Neutrophil (primary cell): ENCODE results near the gene TMEM63B.
"Not testable (repeated sequence)": the region's sequence is repeated elsewhere in the genome, so short reads cannot be mapped to it uniquely, and the experiment has no call there.

Experiments used
- H3K27ac ChIP-seq: fragments of 200-600 bp; sonication (generic); 2 replicates; pipeline ENCODE4 v1.5.1; 2016; ENCODE audit warnings: mild to moderate bottlenecking, moderate library complexity
- H3K27me3 ChIP-seq: fragments of 200-600 bp; sonication (generic); 2 replicates; pipeline ENCODE4 v1.6.0; 2016; ENCODE audit warnings: mild to moderate bottlenecking
- H3K36me3 ChIP-seq: fragments of 200-600 bp; sonication (generic); 2 replicates; pipeline ENCODE4 v1.5.1; 2017
- H3K4me1 ChIP-seq, 2 experiments: fragments of 200-600 bp in 1 of 2; sonication (generic) in 1 of 2; 1 replicate in 1 of 2; 2 replicates in 1 of 2; pipeline versions ENCODE4 v1.5.1 to v1.6.1; 2013 to 2016; ENCODE audit warnings: low read depth in 1 of 2, low read length in 1 of 2, mild to moderate bottlenecking in 1 of 2, moderate library complexity in 1 of 2; ENCODE audit not compliant: control insufficient read depth in 1 of 2, insufficient read depth in 1 of 2
- H3K4me3 ChIP-seq, 2 experiments: fragments of 200-600 bp in 1 of 2; sonication (generic) in 1 of 2; 1 replicate in 1 of 2; 2 replicates in 1 of 2; pipeline ENCODE4 v1.5.1; 2013 to 2016; ENCODE audit warnings: low read depth in 1 of 2, low read length in 1 of 2, mild to moderate bottlenecking in 1 of 2, moderate library complexity in 1 of 2
- H3K9me3 ChIP-seq: fragments of 200-600 bp; sonication (generic); 2 replicates; pipeline ENCODE4 v1.5.1; 2016
- CTCF ChIP-seq: fragments of 200-600 bp; sonication (generic); IDR thresholded peaks from 2 replicates; pipeline ENCODE4 v1.5.1; 2016; ENCODE audit warnings: antibody characterized with exemption

TMEM63B gene

GRCh38 chr6:44193307-44193910 lies 66.1 kb downstream of the TMEM63B start:
- Histone ChIP-seq H3K9me3 (no peaks in the 10 kb centered on the region), H3K4me1 (peaks cover 8 to 10% of the 10 kb centered on the region in 2 experiments), H3K36me3 (no peaks in the 10 kb centered on the region), H3K4me3 (no peak overlapping the region), H3K27ac (no peak overlapping the region), H3K27me3 (no peaks in the 10 kb centered on the region)
- TF ChIP-seq CTCF: no peak

- Histone ChIP-seq H3K27ac (no peak overlapping the region), H3K4me1 (peaks cover 8 to 10% of the 10 kb centered on the region in 2 experiments), H3K4me3 (no peak overlapping the region), H3K36me3 (no peaks in the 10 kb centered on the region), H3K27me3 (no peaks in the 10 kb centered on the region), H3K9me3 (no peaks in the 10 kb centered on the region)
- no peak for TF ChIP-seq CTCF
These were observed 67.0 kb downstream of the TMEM63B start for GRCh38 chr6:44194326-44194725.

- H3K27me3 ChIP-seq, H3K9me3 ChIP-seq, H3K4me3 ChIP-seq, H3K36me3 ChIP-seq, H3K27ac ChIP-seq: not testable (repeated sequence)
- peaks cover 8 to 10% of the 10 kb centered on the region in 2 experiments for H3K4me1 ChIP-seq
These were observed 69.0 kb downstream of the TMEM63B start for GRCh38 chr6:44196351-44196750.

- no peak overlapping the region for H3K4me3 ChIP-seq
- no peak for TF ChIP-seq CTCF
- no peaks in the 10 kb centered on the region for H3K9me3 ChIP-seq
- no peaks in the 10 kb centered on the region for H3K4me1 ChIP-seq
- no peaks in the 10 kb centered on the region for H3K36me3 ChIP-seq
- H3K27ac ChIP-seq: no peak overlapping the region
- H3K27me3 ChIP-seq: no peaks in the 10 kb centered on the region
These were observed 71.3 kb downstream of the TMEM63B start for GRCh38 chr6:44198684-44199083.

- no peaks in the 10 kb centered on the region for H3K27me3 ChIP-seq
- H3K27ac ChIP-seq: no peak overlapping the region
- H3K9me3 ChIP-seq: no peaks in the 10 kb centered on the region
- H3K36me3 ChIP-seq: no peaks in the 10 kb centered on the region
- no peak for TF ChIP-seq CTCF
- no peaks in the 10 kb centered on the region for H3K4me1 ChIP-seq
- H3K4me3 ChIP-seq: no peak overlapping the region
These were observed 72.5 kb downstream of the TMEM63B start for GRCh38 chr6:44199883-44200282.

- no peaks in the 10 kb centered on the region for H3K27me3 ChIP-seq
- H3K36me3 ChIP-seq: no peaks in the 10 kb centered on the region
- no peak overlapping the region for H3K4me3 ChIP-seq
- H3K27ac ChIP-seq: no peak overlapping the region
- no peaks in the 10 kb centered on the region for H3K9me3 ChIP-seq
- H3K4me1 ChIP-seq: no peaks in the 10 kb centered on the region
- TF ChIP-seq CTCF: no peak
These were observed 73.8 kb downstream of the TMEM63B start for GRCh38 chr6:44201200-44201599.
